Left kidney (tissue), 8 donors: ENCODE data around the gene TMC4. TPM values are rescaled to one million over a fixed set of nuclear protein-coding genes. Genes with fewer than 3 reads are reported as not detected.
"Not testable (repeated sequence)": the region's sequence is repeated elsewhere in the genome, so short reads cannot be mapped to it uniquely, and the experiment has no call there.

Source experiments
- DNase-seq: peaks from one replicate; pipeline ENCODE4 v3.0.0-alpha.2; 2013
- long read RNA-seq, 8 donors: transcript quantifications; one replicate each; lab custom pipeline, GENCODE V29; 2026
- polyA plus RNA-seq: library from polyadenylated mRNA; unstranded; fragments of 120-200 nt; gene quantifications from one replicate; pipeline ENCODE4 v1.2.1, GENCODE V29; 2013; ENCODE audit not compliant: insufficient read length

TMC4 gene
- 32.3 TPM for polyA plus RNA-seq
- long read RNA-seq, donor 1, partial matches to known transcripts = 13 of 17 reads
- long read RNA-seq, donor 1, other reads (novel, unspliced or antisense) = 0 of 17 reads
- long read RNA-seq, donor 2, partial matches to known transcripts = 0 of 5 reads
- long read RNA-seq, donor 2, other reads (novel, unspliced or antisense) = 0 of 5 reads
- long read RNA-seq, donor 3, partial matches to known transcripts = 5 of 7 reads
- long read RNA-seq, donor 3, other reads (novel, unspliced or antisense) = 0 of 7 reads
- long read RNA-seq, donor 4 = 0 reads
- long read RNA-seq, donor 5, transcript TMC4-210 (15 exons, 2,373 nt) = major isoform, 6 of 14 reads
- long read RNA-seq, donor 5, partial matches to known transcripts = 7 of 14 reads
- long read RNA-seq, donor 5, other reads (novel, unspliced or antisense) = 0 of 14 reads
- long read RNA-seq, donor 6, partial matches to known transcripts = 0 of 2 reads
- long read RNA-seq, donor 6, other reads (novel, unspliced or antisense) = 0 of 2 reads
- long read RNA-seq, donor 7, transcript TMC4-210 (15 exons, 2,373 nt) = major isoform, 5 of 20 reads
- long read RNA-seq, donor 7, partial matches to known transcripts = 14 of 20 reads
- long read RNA-seq, donor 7, other reads (novel, unspliced or antisense) = 0 of 20 reads
- long read RNA-seq, donor 8, partial matches to known transcripts = 0 of 3 reads
- long read RNA-seq, donor 8, other reads (novel, unspliced or antisense) = 0 of 3 reads

DNA sequence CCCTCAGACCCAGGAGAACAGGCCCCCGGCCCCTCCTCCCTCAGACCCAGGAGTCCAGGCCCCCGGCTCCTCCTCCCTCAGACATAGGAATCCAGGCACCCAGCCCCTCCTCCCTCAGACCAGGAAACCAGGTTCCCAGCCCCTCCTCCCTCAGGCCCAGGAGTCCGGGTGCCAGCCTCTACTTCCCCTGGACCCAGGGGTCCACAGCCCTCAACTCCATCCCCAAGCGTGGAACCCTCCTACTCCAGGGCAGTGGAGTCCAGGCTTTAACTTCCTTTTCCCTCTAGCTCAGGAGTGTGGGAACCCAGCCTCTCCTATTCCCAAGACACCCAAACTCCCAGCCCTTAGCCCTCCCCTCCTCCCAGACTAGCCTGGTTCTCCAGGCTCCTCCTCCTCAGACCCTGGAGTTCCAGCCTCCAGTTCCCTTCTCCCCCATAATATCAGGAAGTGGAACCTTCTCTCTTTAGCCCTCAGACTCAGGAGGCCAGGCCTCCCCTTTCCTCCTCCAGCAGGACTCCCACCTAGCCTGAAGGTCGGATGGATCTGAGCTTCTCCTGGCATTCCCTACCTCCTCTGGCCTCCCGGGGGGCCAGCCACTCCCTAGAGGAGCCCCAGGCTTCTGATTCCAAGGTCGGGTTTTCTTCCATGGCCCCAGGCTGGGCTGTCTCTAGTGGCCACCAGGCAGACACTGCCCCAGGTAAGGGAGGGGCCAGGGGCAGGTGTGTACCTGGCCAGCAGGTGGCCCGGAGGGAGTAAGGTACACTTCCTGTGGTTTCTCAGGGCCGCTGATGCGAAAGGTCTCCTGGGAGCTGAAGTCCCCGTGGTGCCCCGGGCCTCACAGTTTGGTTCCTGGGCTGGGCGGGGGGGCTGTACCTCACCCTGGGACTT is at the start of gene TMC4:
Gene TMC4, minus strand, starts transcription at position 690 of the 888 bp plus-strand sequence. Its CDS starts 43 bp downstream, at position 647.
- peak; percentile 26 for DNase-seq

- DNase-seq = not testable (repeated sequence)
Observed at GRCh38 chr19:54221947-54222346, 49.0 kb upstream of the TMC4 start.

DNA sequence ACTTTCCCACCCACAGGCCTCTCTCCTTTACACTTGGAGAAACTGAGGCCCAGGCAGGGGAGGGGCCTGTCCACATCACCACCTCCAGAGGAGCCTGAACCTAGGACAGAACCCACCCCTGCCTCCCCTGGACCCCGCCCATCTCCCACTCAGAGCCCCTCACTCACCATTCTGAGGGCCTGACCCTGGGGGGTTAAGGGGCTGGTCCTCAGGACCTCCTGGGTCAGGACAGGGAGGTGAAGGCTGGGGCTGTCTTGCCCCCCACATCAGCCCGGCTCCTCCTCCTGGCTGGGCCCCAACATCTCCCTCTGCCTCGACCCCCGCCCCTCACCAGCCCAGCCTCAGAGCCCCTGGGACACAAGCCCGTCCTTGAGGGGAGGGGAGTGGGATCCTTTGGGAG is 46.7 kb upstream of the TMC4 start:
- not testable (repeated sequence) for DNase-seq

DNA sequence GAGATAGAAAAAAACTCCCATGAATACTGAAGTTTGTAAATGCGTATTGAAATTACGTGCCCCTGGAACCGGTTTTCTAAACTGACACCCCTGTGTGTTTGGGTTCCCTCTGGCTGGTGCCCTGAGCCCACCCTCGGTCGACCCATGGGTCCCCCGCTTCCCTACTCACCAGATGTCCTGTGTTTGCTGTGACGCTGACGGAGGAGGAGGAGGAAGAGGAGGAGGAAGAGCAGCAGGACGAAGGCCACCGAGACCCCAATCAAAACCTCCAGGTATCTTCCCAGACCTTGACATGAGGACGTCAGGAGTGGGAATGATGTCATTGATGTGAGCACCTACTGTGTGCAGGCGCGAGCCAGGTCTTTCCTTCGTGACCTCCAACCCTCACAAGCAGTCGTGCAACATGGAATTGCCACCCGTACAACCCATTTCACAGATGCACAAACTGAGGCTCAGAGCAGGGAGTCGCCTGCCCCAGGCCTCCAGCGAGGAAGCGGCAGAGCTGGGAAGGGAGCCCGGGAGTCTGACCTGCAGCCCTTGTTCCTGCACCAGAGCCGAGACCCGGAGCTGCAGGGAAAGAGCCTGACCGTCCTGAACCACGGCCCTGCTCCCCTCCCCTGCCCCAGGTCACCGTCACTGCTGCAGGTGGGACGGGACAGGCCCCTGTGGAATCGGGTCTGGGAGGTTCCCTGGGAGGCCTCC is 46.2 kb upstream of the TMC4 start:
- no peak for DNase-seq

DNA sequence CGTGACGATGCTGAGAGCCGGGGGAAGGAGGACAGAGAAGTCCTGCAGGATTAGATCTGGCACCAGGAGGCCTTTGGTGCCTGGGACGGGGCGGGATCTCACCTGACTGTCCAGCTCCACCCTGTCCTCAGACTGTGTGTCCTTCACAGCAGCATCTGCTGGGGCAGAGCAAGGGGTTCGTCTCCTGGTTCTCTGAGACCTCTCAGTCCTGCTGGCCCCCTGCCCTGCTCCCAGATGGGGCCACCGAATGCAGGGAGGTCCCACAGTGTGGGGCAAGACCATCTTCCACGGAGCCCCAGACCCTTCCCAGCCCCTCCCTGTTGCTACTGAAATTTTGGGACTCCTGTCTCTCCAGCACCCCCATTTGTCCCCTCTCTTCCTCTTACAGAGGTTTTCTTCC is 45.3 kb upstream of the TMC4 start:
- no peak for DNase-seq

- DNase-seq = not testable (repeated sequence)
Observed at GRCh38 chr19:54217517-54218247, 44.7 kb upstream of the TMC4 start.

- DNase-seq = no peak
Observed at GRCh38 chr19:54216869-54217268, 43.9 kb upstream of the TMC4 start.

DNA sequence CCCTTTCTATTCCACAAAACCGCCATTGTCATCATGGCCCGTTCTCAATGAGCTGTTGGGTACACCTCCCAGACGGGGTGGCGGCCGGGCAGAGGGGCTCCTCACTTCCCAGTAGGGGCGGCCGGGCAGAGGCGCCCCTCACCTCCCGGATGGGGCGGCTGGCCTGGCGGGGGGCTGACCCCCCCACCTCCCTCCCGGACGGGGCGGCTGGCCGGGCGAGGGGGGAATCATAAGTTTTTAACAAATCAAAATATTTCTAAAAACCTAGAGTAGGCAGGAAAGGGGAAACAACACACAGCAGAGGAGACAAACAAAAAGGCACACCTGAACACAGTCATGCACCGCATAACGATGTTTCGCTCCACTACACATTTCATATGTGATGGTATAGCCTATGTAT is 41.8 kb upstream of the TMC4 start:
- DNase-seq = not testable (repeated sequence)

- not testable (repeated sequence) for DNase-seq
Observed at GRCh38 chr19:54214217-54214616, 41.3 kb upstream of the TMC4 start.

DNA sequence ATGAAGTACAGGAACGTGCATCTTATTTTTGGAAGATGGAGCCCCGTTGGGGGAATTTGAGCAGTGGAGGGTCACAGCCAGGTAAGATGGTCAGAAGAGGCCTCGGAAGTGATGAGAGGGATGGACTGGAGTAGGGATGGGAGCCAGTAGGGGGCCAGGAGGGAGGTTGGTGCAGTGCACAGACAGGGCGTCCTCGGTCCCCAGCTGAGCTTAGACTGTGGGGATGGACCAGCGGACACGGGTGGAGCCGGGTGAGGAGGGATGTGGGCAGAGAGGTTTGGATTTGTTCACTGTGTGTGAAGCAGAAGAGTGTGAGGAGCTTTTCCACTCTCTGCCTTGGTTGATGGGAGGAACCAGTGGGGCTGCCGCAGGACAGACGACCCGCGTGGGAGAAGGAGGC is 38.3 kb upstream of the TMC4 start:
- no peak for DNase-seq

GRCh38 chr19:54209811-54210494 is 37.0 kb upstream of the TMC4 start:
- peak; percentile 84 for DNase-seq

- DNase-seq = no peak
Observed at GRCh38 chr19:54209058-54209810, 36.3 kb upstream of the TMC4 start.

DNA sequence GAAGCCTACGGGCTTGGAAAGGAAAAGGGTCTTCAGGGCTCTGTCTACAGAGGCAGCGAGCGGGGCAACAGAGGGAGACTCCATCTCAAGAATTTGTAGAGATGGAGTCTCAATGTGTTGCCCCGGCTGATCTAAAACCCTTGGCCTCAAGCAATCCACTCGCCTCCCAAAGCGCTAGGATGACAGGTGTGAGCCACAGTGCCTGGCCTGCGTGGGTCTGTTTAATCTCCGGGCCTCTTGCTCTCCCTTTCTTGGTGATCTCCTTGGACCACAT is 35.8 kb upstream of the TMC4 start:
- no peak for DNase-seq

- no peak for DNase-seq
Observed at GRCh38 chr19:54207983-54208783, 35.2 kb upstream of the TMC4 start.

DNA sequence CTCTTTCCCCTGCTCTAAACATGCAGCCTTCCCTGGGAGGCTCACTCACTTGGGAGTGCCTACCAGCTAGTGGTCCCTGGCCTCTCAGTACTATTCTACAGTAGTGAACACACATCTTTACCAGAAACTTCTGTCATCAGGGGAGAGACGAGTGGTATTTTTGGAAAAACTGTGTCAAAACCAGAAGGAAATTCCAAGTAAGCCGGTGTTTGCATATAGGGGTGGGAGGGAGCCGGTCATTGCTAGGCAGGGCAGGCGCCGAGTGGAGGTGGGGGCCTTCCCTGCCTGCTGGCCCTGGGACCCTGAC is 34.7 kb upstream of the TMC4 start:
- no peak for DNase-seq

GRCh38 chr19:54207193-54207592 is 34.2 kb upstream of the TMC4 start:
- DNase-seq = not testable (repeated sequence)

- DNase-seq = no peak
Observed at GRCh38 chr19:54206831-54207177, 33.8 kb upstream of the TMC4 start.

DNA sequence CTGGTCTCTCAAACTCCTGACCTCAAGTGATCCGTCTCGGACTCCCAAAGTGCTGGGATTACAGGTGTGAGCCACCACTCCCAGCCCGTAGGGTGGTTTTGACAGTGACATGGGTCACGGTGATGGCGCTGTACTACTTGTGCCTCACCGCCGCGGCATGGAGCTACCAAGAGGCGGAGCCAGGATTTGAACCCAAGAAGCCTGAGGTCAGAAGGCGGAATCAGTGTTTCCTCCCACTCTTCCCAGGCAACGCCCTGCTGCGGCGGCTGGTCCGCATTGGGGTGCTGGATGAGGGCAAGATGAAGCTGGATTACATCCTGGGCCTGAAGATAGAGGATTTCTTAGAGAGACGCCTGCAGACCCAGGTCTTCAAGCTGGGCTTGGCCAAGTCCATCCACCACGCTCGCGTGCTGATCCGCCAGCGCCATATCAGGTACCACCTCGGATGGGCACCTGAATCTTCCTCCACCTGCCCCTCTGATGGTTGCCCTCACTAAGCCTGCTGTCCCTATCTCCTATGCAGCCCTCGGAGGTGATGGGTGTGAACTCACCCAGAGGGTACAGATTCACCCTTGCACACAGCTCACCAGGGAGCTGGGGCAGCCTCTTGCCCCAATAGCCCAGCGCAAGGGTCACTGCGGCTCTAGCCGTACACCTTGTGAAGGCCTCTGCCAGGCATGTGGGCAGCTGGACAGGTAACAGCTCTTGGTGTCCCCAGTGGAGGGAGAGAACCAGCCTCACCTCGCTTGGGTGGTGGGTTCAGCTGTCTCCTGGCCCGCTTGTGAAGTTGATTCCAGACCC is 33.3 kb upstream of the TMC4 start:
- no peak for DNase-seq
